GM19099 (cell line): ENCODE data around the gene SPTBN4.

Experiments used
- POLR2A ChIP-seq: IDR thresholded peaks from 3 replicates; pipeline ENCODE4 v1.6.1; 2011; ENCODE audit warnings: low read depth; ENCODE audit not compliant: insufficient read length; ENCODE audit errors: extremely low read depth

SPTBN4 gene

GRCh38 chr19:40433391-40434216, 33.2 kb upstream of the SPTBN4 start:
- TF ChIP-seq POLR2A: peak; percentile 67

GRCh38 chr19:40438284-40438683, 28.5 kb upstream of the SPTBN4 start:
- no peak for TF ChIP-seq POLR2A

DNA sequence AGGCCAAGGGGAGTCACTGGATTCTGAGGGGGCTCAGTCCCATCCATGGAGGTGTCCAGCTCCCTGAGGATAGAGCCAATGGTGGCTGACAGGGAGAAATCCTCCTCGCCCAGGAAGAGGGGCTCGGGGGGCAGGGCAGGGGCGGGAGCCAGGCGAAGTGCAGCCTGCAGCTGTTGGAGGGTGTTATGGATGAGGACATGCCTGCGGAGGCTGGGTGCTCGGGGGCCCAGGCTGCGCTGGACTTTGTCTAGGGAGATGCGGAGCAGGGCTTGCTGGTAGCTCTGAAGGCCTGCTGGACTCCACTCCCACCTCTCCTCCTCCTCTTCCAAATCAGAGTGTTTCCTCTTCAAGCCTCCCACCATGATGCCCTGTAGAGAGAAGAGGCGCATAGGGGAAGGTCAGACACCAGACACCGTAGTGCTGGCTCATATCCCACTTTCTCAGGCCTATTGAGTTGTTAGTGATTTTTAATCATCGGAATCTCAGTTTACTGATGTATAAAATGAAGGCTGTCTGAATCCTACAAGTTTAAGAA, 25.0 kb upstream of the SPTBN4 start:
- no peak for TF ChIP-seq POLR2A

- peak; percentile 44 for TF ChIP-seq POLR2A
Measured at GRCh38 chr19:40442328-40443130, 24.3 kb upstream of the SPTBN4 start.

- TF ChIP-seq POLR2A: no peak
Measured at GRCh38 chr19:40443131-40443999, 23.4 kb upstream of the SPTBN4 start.

DNA sequence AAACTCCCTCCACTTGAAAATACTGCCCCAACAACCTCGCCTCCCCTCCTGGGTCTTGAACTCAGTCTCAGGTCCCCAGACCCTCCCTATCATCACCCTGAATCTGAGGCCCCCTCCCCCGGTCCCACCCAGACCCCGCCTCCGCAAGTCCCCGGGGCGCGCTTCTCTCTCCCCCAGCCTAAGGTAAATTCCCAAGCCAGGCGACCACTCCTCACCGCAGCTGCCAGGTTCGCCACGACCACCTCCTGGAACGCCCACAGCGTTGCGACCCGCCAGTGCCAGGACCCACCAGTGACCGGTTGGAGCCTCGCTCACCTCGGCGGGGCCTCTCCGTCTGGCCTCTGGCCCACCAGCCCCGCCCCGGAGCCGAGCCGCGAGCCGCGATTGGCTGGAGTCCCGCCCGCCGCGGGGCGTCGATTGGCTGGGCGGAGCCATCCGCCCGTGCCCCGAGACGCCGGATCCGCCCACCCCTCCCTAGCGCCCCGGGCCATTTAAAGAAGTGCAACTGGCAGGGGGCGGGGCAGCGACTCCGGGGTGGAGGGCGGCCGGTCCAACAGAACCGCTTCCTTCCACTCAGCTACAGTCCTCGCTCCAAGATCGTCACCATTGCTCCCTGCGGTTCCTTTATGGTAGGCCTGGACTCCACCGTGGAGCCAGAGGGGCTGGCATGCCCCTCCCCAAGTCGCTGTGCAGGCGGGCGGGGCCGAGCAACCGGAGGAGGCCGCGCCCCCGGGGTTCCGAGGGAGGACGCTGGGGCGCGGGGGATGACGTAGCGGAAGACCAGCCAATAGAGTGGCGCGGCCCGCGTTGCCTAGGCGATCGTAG, 22.6 kb upstream of the SPTBN4 start, which contains the start of gene SERTAD3:
Gene SERTAD3 (minus strand): TSS at position 336 of the 825 bp plus-strand sequence. CDS start 2,255 bp downstream, outside the sequence.
- TF ChIP-seq POLR2A: peak; percentile 86

GRCh38 chr19:40444825-40445312, 21.9 kb upstream of the SPTBN4 start:
- TF ChIP-seq POLR2A: no peak

DNA sequence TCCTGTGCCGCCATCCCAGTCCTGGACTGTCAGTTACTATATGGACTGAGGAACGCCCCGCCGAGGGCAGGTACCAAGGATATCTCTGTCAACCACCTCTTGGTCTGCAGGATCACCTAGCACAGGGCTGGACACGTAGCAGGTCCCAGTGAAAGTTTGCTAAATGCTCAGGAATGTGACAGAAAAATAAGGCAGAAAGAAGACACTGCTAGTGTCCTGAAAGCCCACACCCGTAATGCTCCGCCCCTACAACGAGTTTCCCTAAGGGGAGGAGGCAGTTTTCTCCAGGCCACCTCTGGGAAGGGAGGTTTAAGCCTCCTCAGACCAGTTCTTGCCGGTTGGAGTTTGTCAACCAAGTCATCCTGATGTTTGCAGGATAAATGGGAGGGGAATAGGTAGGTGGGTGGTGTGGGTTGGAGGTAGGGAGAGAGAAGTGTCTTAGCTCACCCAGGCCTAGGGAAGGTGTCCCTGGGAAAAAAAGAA, 21.0 kb upstream of the SPTBN4 start:
- TF ChIP-seq POLR2A: no peak

DNA sequence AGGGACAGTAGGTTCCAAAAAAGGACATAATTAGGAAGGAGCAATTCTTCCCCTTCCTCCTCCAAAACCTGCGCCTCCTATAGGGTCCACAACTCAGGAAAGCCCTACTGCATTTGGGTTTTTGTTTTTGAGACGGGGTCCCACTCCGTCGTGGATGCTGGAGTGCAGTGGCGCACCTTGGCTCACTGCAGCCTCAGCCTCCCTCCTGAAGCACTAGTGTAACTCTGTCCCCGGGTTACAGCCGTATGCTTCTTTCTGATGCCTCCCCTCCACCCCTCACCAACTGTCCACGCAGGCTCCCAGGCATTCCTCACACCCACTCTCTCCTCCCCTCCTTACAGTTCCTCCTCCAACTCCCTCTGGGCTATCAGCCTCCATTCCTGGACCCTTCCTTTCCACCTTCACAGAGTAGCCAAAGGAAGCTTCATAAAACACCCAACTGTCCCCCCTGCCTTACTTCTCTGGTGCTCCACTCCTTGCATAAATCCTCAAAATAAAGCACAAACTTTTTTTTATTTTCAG, 20.5 kb upstream of the SPTBN4 start:
- no peak for TF ChIP-seq POLR2A

GRCh38 chr19:40449506-40449905, 17.3 kb upstream of the SPTBN4 start:
- no peak for TF ChIP-seq POLR2A

GRCh38 chr19:40450664-40451063, 16.1 kb upstream of the SPTBN4 start:
- TF ChIP-seq POLR2A: no peak

- no peak for TF ChIP-seq POLR2A
Measured at GRCh38 chr19:40452016-40452415, 14.8 kb upstream of the SPTBN4 start.

DNA sequence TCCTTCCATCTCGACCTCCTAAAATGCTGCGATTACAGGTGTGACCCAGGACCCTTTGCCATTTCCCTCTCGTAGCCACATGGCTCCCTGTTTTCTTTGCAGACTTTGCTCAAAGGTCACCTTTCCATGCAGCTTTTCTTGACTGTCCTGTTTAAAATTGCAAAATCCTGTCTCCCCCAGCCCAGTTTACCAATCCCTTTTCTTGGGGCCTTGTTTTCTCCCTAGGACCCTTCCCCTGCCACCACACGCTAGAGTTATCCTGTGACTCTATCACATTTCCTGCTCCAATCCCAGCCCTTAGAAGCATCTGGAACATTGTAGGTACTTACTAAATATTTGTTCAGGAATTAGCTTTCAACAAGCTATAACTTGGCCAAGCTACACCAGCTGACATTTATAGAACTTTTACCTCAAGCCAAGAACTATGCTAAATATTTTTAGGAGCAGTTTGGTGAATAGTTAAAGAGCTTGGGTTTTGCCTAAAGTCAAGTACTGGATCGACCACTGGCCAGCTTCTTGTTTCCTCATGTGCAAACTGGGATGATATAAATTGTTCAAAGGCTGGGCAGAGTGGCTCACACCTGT, 13.6 kb upstream of the SPTBN4 start:
- no peak for TF ChIP-seq POLR2A

DNA sequence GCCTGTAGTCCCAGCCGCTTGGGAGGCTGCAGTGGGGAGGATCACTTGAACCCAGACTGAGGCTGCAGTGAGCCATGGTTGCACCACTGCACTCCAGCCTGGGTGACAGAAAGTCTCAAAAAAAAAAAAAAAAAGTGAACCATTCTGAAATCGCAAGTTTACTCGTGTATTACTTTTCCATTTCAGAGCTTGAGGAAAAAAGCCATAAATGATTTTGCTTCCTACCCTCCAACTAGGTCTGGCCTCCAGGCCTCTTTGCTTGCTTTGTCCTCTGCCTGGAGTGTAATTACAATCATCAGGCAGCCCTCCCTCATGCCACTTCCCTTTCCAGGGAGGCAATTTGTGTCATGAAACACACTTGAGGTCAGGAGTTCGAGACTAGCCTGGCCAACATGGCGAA, 9.8 kb upstream of the SPTBN4 start:
- no peak for TF ChIP-seq POLR2A
